ENCODE data around the gene SLC66A3. TPM values are rescaled to one million over a fixed set of nuclear protein-coding genes. Genes with fewer than 3 reads are reported as not detected.

Gene SLC66A3
- total and polyA plus RNA-seq, 2 donors (not counting 3 experiments of a cell fraction or from before 2014, with no cell fraction given), result 14.3 to 31.4 TPM

- dilution Hi-C loops (cut with MboI; ENCODE audit: extremely low pct_ligation_motif_present, low sequenced_read_pairs) (no loop called here), intact Hi-C loops (cut with micrococcal nuclease) (no loop called here)
- Histone ChIP-seq H3K27ac (ENCODE audit: insufficient read depth, low read depth, low read length) (no peak overlapping the region), H3K9ac (replicated peaks; ENCODE audit: extremely low read depth, insufficient read depth, low read length) (no peak overlapping the region), H3K4me1 (ENCODE audit: control insufficient read depth, extremely low read depth, insufficient read depth, low read length) (no peaks in the 10 kb centered on the region), H3K36me3 (ENCODE audit: control insufficient read depth in 2 of 2, extremely low read depth in 1 of 2, insufficient read depth in 2 of 2, low read length in 2 of 2) (peaks cover 0 to 13% of the 10 kb centered on the region in 2 experiments), H4K20me1 (replicated peaks; ENCODE audit: control insufficient read depth, extremely low read depth, insufficient read depth, low read length) (no peaks in the 10 kb centered on the region), H2AFZ (ENCODE audit: low read depth, low read length) (no peak overlapping the region), H3K79me2 (ENCODE audit: control insufficient read depth, insufficient read depth, low read length) (no peaks in the 10 kb centered on the region), H3K9me1 (replicated peaks; ENCODE audit: control insufficient read depth, extremely low read depth, insufficient read depth, low read length) (no peaks in the 10 kb centered on the region), H3K4me2 (ENCODE audit: insufficient read depth, low read length) (no peak overlapping the region), H3K4me3 (replicated peaks in 1 of 3; ENCODE audit: insufficient read depth in 1 of 3, low read depth in 1 of 3, low read length in 3 of 3) (no peak overlapping the region), H3K9me3 (replicated peaks; ENCODE audit: control insufficient read depth, insufficient read depth, low read length) (no peaks in the 10 kb centered on the region), H3K27me3 (ENCODE audit: control insufficient read depth in 2 of 2, insufficient read depth in 2 of 2, low read length in 2 of 2) (no peaks in the 10 kb centered on the region)
- ChIA-PET CTCF (no interaction called here), POLR2A (no interaction called here)
- DNase-seq (ENCODE audit: low read depth, low spot score) (no peak), FAIRE-seq (no peak)
- TF ChIP-seq FOS (IDR thresholded peaks at IDR 0.05; ENCODE audit: borderline replicate concordance, insufficient read depth, low read length) (no peak), CTCF (IDR thresholded peaks at IDR 0.05; ENCODE audit: extremely low read depth in 1 of 2, insufficient read depth in 1 of 2, low read depth in 1 of 2, low read length in 2 of 2) (no peak), JUN (IDR thresholded peaks at IDR 0.05; ENCODE audit: borderline replicate concordance, insufficient read depth, insufficient read length, low read depth) (no peak), EZH2 (IDR thresholded peaks at IDR 0.05; ENCODE audit: borderline replicate concordance, low read depth, low read length, severe bottlenecking) (no peak), MAX (IDR thresholded peaks at IDR 0.05; ENCODE audit: insufficient read depth, insufficient read length) (no peak), GATA2 (IDR thresholded peaks at IDR 0.05; ENCODE audit: insufficient read depth, insufficient read length, low read depth, low read length) (no peak), MYC (IDR thresholded peaks at IDR 0.05; ENCODE audit: low read depth, low read length) (no peak), POLR2A (IDR thresholded peaks at IDR 0.05; ENCODE audit: low read depth, low read length) (no peak), POLR2AphosphoS5 (IDR thresholded peaks at IDR 0.05; ENCODE audit: insufficient read depth, low read depth, low read length) (no peak)
- BruUV-seq (replicated peaks), result no TSS peak
These were observed 58.7 kb downstream of the SLC66A3 start for GRCh38 chr2:11213975-11214374.
